ENCODE measurements around the gene SLC24A3.

DNA sequence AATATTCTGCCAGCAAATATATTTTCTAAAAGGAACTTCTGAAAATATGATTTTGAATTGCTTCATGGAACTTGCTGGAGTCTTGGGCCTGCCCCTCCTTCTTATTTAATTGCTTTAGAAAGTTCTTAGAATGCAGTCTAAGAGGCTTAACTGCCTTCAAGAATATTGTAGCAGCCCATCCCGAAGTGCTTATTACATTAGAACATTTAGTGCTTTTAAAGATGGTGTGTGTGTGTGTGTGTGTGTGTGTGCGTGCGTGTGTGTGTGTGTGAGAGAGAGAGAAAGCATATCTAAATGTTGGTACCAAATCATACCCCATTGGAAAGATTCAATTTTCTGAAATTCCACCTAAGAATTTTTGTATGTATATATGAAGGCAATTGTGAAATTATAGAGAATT lies 193.5 kb downstream of the SLC24A3 start:
- TF ChIP-seq, protein P1, sequence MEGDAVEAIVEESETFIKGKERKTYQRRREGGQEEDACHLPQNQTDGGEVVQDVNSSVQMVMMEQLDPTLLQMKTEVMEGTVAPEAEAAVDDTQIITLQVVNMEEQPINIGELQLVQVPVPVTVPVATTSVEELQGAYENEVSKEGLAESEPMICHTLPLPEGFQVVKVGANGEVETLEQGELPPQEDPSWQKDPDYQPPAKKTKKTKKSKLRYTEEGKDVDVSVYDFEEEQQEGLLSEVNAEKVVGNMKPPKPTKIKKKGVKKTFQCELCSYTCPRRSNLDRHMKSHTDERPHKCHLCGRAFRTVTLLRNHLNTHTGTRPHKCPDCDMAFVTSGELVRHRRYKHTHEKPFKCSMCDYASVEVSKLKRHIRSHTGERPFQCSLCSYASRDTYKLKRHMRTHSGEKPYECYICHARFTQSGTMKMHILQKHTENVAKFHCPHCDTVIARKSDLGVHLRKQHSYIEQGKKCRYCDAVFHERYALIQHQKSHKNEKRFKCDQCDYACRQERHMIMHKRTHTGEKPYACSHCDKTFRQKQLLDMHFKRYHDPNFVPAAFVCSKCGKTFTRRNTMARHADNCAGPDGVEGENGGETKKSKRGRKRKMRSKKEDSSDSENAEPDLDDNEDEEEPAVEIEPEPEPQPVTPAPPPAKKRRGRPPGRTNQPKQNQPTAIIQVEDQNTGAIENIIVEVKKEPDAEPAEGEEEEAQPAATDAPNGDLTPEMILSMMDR (IDR thresholded peaks at IDR 0.05) = no peak
- TF ChIP-seq EP300 (IDR thresholded peaks at IDR 0.05) = no peak
